ENCODE measurements around the gene MTHFD2. TPM values are rescaled to one million over a fixed set of nuclear protein-coding genes. Genes with fewer than 3 reads are reported as not detected.

MTHFD2 gene
- total and polyA plus RNA-seq, 2 of the 8 experiments (the other 6 are each of a cell fraction or from before 2014, with no cell fraction given) = 99.5 to 291 TPM

DNA sequence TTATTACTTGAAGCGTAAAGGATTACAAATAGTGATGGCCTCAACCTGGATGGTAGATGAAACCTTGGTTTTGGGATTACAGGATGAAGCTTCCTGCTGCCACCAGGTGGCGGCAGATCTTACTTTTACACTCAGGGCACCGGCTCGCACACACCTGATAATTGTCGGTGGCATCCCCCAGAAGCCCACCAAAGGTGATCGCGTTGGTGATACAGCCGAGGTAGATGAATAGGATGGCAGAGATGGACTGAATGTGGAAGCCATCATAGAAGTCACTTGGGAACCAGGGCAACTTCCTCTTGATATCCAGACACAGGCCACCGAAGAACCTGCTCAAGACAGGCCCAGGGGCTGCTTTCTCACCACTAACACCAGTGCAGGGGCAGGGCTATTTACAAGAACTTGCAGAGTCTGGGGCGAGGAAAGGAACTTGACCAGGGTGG lies 51.8 kb downstream of the MTHFD2 start:
- Histone ChIP-seq H3K4ac (replicated peaks; ENCODE audit: insufficient read length, low read depth, low read length) (no peak overlapping the region), H4K20me1 (replicated peaks in 1 of 2; ENCODE audit: control insufficient read depth in 1 of 2, insufficient read depth in 2 of 2, low read length in 2 of 2) (no peaks in the 10 kb centered on the region), H3K27ac (ENCODE audit: low read depth, low read length) (no peak overlapping the region), H2BK5ac (ENCODE audit: low read depth, low read length) (no peak overlapping the region), H3K4me1 (replicated peaks in 1 of 4; ENCODE audit: control insufficient read depth in 3 of 4, insufficient read depth in 4 of 4, low read length in 3 of 4) (no peaks in the 10 kb centered on the region), H2BK20ac (ENCODE audit: low read length) (no peak overlapping the region), H2BK15ac (ENCODE audit: low read length) (no peak overlapping the region), H3K23ac (ENCODE audit: insufficient read length) (no peak overlapping the region), H3K9ac (replicated peaks in 1 of 4; ENCODE audit: extremely low read depth in 1 of 4, low read depth in 3 of 4, low read length in 3 of 4) (no peak overlapping the region), H3K9me3 (ENCODE audit: insufficient read depth in 2 of 2, low read depth in 1 of 2, low read length in 1 of 2) (no peaks in the 10 kb centered on the region), H3K27me3 (replicated peaks in 1 of 4; ENCODE audit: control insufficient read depth in 3 of 4, extremely low read depth in 1 of 4, insufficient read depth in 3 of 4, low read length in 3 of 4) (no peaks in the 10 kb centered on the region; a peak in 3 of 7 replicates), H2AK5ac (ENCODE audit: low read depth, low read length) (no peak overlapping the region), H3K4me2 (ENCODE audit: insufficient read depth in 1 of 2, low read depth in 2 of 2, low read length in 2 of 2) (no peak overlapping the region), H3K18ac (ENCODE audit: extremely low read depth, low read length) (no peak overlapping the region), H3K79me2 (ENCODE audit: control insufficient read depth in 1 of 2, insufficient read depth in 2 of 2, low read length in 2 of 2) (no peaks in the 10 kb centered on the region), H3K4me3 (ENCODE audit: extremely low read depth in 1 of 4, insufficient read depth in 2 of 4, low read depth in 3 of 4, low read length in 4 of 4) (no peak overlapping the region), H2BK120ac (replicated peaks; ENCODE audit: low read depth, low read length) (no peak overlapping the region), H3K36me3 (ENCODE audit: control insufficient read depth in 2 of 4, insufficient read depth in 4 of 4, low read length in 3 of 4) (no peaks in the 10 kb centered on the region), H4K91ac (replicated peaks; ENCODE audit: insufficient read length, low read length) (no peak overlapping the region), H2AFZ (ENCODE audit: low read length) (no peak overlapping the region), H3K23me2 (ENCODE audit: low read depth, low read length) (no peaks in the 10 kb centered on the region), H3K14ac (ENCODE audit: insufficient read length) (no peak overlapping the region), H3K56ac (replicated peaks; ENCODE audit: insufficient read length, low read depth, low read length) (no peak overlapping the region), H3K79me1 (ENCODE audit: low read depth, low read length) (no peaks in the 10 kb centered on the region), H4K5ac (ENCODE audit: insufficient read length, low read depth, low read length) (no peak overlapping the region), H2BK12ac (ENCODE audit: low read depth, low read length) (no peak overlapping the region), H4K8ac (ENCODE audit: extremely low read depth, insufficient read depth, low read length) (no peak overlapping the region)
- TF ChIP-seq RAD21 (IDR thresholded peaks at IDR 0.05 in 1 of 2, conservative IDR thresholded peaks at IDR 0.05 in 1 of 2; ENCODE audit: low read depth in 2 of 2, low read length in 2 of 2) (peak; percentile 77 to 80), BRCA1 (IDR thresholded peaks at IDR 0.05; ENCODE audit: low read depth, low read length) (no peak), YY1 (IDR thresholded peaks at IDR 0.05; ENCODE audit: low read depth, low read length) (no peak)
- TF ChIP-seq, protein P1, sequence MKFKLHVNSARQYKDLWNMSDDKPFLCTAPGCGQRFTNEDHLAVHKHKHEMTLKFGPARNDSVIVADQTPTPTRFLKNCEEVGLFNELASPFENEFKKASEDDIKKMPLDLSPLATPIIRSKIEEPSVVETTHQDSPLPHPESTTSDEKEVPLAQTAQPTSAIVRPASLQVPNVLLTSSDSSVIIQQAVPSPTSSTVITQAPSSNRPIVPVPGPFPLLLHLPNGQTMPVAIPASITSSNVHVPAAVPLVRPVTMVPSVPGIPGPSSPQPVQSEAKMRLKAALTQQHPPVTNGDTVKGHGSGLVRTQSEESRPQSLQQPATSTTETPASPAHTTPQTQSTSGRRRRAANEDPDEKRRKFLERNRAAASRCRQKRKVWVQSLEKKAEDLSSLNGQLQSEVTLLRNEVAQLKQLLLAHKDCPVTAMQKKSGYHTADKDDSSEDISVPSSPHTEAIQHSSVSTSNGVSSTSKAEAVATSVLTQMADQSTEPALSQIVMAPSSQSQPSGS (IDR thresholded peaks at IDR 0.05; ENCODE audit: low read length) = no peak
- TF ChIP-seq, protein P2, sequence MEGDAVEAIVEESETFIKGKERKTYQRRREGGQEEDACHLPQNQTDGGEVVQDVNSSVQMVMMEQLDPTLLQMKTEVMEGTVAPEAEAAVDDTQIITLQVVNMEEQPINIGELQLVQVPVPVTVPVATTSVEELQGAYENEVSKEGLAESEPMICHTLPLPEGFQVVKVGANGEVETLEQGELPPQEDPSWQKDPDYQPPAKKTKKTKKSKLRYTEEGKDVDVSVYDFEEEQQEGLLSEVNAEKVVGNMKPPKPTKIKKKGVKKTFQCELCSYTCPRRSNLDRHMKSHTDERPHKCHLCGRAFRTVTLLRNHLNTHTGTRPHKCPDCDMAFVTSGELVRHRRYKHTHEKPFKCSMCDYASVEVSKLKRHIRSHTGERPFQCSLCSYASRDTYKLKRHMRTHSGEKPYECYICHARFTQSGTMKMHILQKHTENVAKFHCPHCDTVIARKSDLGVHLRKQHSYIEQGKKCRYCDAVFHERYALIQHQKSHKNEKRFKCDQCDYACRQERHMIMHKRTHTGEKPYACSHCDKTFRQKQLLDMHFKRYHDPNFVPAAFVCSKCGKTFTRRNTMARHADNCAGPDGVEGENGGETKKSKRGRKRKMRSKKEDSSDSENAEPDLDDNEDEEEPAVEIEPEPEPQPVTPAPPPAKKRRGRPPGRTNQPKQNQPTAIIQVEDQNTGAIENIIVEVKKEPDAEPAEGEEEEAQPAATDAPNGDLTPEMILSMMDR (IDR thresholded peaks at IDR 0.05; ENCODE audit: control extremely low read depth in 1 of 3, insufficient read depth in 1 of 3, low read depth in 1 of 3, low read length in 3 of 3) = peak; percentile 79 to 84 (median 79)
- 53% methylated on average over 10 of the region's 10 CpGs; no CpG with 5 or more reads in 1 of the 2 experiments for WGBS, 2 experiments (ENCODE audit: extremely low coverage in 1 of 2, insufficient coverage in 1 of 2, insufficient read length in 1 of 2, insufficient replicate concordance in 2 of 2, low coverage in 1 of 2, low lambda C conversion rate in 2 of 2, missing lambda C conversion rate in 1 of 2)
- ChIA-PET CTCF (ENCODE audit: partially characterized antibody) (interaction anchor here (0.6 to 3.8 kb wide), 43 partner anchors 10 to 428 kb away, joined by 3 to 50 read pairs (median 4); partner anchors contain the start of genes BOLA3, DCTN1 and DGUOK), POLR2A (ENCODE audit: partially characterized antibody) (interaction anchor here (0.6 to 2.3 kb wide), 7 partner anchors 21 to 102 kb away, joined by 3 to 8 read pairs (median 4); partner anchors contain the start of gene MOB1A)
- DNase-seq (ENCODE audit: low read depth in 1 of 2, low spot score in 2 of 2) (peak in 1 of 2 experiments; percentile 70), FAIRE-seq (peak; percentile 36)
